H9 (cell line): ENCODE measurements around the gene OSM. TPM values are rescaled to one million over a fixed set of nuclear protein-coding genes. Genes with fewer than 3 reads are reported as not detected.

Experiments
- DNase-seq: peaks from one replicate; pipeline ENCODE4 v3.0.0-alpha.2; 2017
- H2AFZ ChIP-seq: one replicate; pipeline ENCODE4 v1.6.1; 2013; ENCODE audit warnings: mild to moderate bottlenecking, low read length, control low read depth, moderate library complexity
- H2AK5ac ChIP-seq: 2 replicates; pipeline ENCODE4 v1.6.1; 2013; ENCODE audit warnings: low read length, control low read depth, mixed read lengths; ENCODE audit not compliant: insufficient read length
- H2BK120ac ChIP-seq: one replicate; pipeline ENCODE4 v1.6.1; 2013; ENCODE audit warnings: low read depth, mild to moderate bottlenecking, low read length, control low read depth, inconsistent platforms; ENCODE audit not compliant: poor library complexity, severe bottlenecking
- H2BK12ac ChIP-seq: 2 replicates; pipeline ENCODE4 v1.6.1; 2013; ENCODE audit warnings: low read length, control low read depth, mixed read lengths, low read depth; ENCODE audit not compliant: insufficient read length
- H2BK15ac ChIP-seq: 2 replicates; pipeline ENCODE4 v1.6.1; 2013; ENCODE audit warnings: low read depth, low read length, control low read depth
- H2BK20ac ChIP-seq: one replicate; pipeline ENCODE4 v1.6.1; 2013; ENCODE audit warnings: low read depth, mild to moderate bottlenecking, low read length, control low read depth, inconsistent platforms; ENCODE audit not compliant: poor library complexity, severe bottlenecking
- H2BK5ac ChIP-seq: 2 replicates; pipeline ENCODE4 v1.6.1; 2013; ENCODE audit warnings: low read length, control low read depth, mixed read lengths; ENCODE audit not compliant: insufficient read length
- H3K14ac ChIP-seq: 2 replicates; pipeline ENCODE4 v1.6.1; 2013; ENCODE audit warnings: low read length, control low read depth; ENCODE audit not compliant: insufficient read depth
- H3K18ac ChIP-seq: 2 replicates; pipeline ENCODE4 v1.6.1; 2013; ENCODE audit warnings: low read depth, mild to moderate bottlenecking, mixed read lengths, low read length, control low read depth; ENCODE audit not compliant: insufficient read length
- H3K23ac ChIP-seq: 2 replicates; pipeline ENCODE4 v1.6.1; 2013; ENCODE audit warnings: low read length, control low read depth, mixed read lengths, low read depth; ENCODE audit not compliant: insufficient read length
- H3K23me2 ChIP-seq: 2 replicates; pipeline ENCODE4 v1.6.1; 2013; ENCODE audit warnings: low read depth, mild to moderate bottlenecking, mixed read lengths, low read length, control low read depth; ENCODE audit not compliant: insufficient read length, poor library complexity, severe bottlenecking
- H3K27ac ChIP-seq: 2 replicates; pipeline ENCODE4 v1.5.1; 2013; ENCODE audit warnings: low read length, control low read depth, mixed read lengths, low read depth; ENCODE audit not compliant: insufficient read length
- H3K27me3 ChIP-seq: 2 replicates; pipeline ENCODE4 v1.6.1; 2013; ENCODE audit warnings: low read length, control low read depth, inconsistent platforms; ENCODE audit not compliant: insufficient read depth
- H3K4ac ChIP-seq: 2 replicates; pipeline ENCODE4 v1.6.1; 2013; ENCODE audit warnings: low read depth, mild to moderate bottlenecking, control low read depth, inconsistent platforms, low read length, moderate library complexity
- H3K4me1 ChIP-seq: 2 replicates; pipeline ENCODE4 v1.6.1; 2013; ENCODE audit warnings: low read length, control low read depth, inconsistent platforms; ENCODE audit not compliant: insufficient read depth
- H3K4me2 ChIP-seq: 2 replicates; pipeline ENCODE4 v1.6.1; 2013; ENCODE audit warnings: low read length, control low read depth, mixed read lengths; ENCODE audit not compliant: insufficient read length, insufficient read depth
- H3K56ac ChIP-seq: 2 replicates; pipeline ENCODE4 v1.6.1; 2013; ENCODE audit warnings: low read depth, mild to moderate bottlenecking, mixed read lengths, low read length, control low read depth; ENCODE audit not compliant: insufficient read length
- H3K79me1 ChIP-seq: 2 replicates; pipeline ENCODE4 v1.6.1; 2013; ENCODE audit warnings: low read depth, mild to moderate bottlenecking, moderate library complexity, low read length, control low read depth, inconsistent platforms; ENCODE audit not compliant: insufficient read depth, poor library complexity, severe bottlenecking
- H3K79me2 ChIP-seq: 2 replicates; pipeline ENCODE4 v1.6.1; 2013; ENCODE audit warnings: low read length, control low read depth, inconsistent platforms; ENCODE audit not compliant: insufficient read depth
- H3K9ac ChIP-seq: 2 replicates; pipeline ENCODE4 v1.6.1; 2013; ENCODE audit warnings: low read length, control low read depth, mixed read lengths; ENCODE audit not compliant: insufficient read length; ENCODE audit errors: extremely low read depth
- H3K9me3 ChIP-seq: one replicate; pipeline ENCODE4 v1.6.1; 2013; ENCODE audit warnings: low read depth, low read length, inconsistent platforms; ENCODE audit not compliant: control insufficient read depth
- H3T11ph ChIP-seq: one replicate; pipeline ENCODE4 v1.6.1; 2013; ENCODE audit warnings: mild to moderate bottlenecking, low read length, control low read depth, inconsistent platforms
- H4K20me1 ChIP-seq: one replicate; pipeline ENCODE4 v1.6.1; 2013; ENCODE audit not compliant: control insufficient read depth, insufficient read length, insufficient read depth
- H4K5ac ChIP-seq: 2 replicates; pipeline ENCODE4 v1.6.1; 2013; ENCODE audit warnings: low read depth, mild to moderate bottlenecking, mixed read lengths, low read length, control low read depth; ENCODE audit not compliant: insufficient read length
- H4K8ac ChIP-seq: replicated peaks from 2 replicates; pipeline ENCODE4 v1.6.1; 2013; ENCODE audit warnings: low read length, control low read depth, mixed read lengths, low read depth; ENCODE audit not compliant: insufficient read length
- H4K91ac ChIP-seq: 2 replicates; pipeline ENCODE4 v1.6.1; 2013; ENCODE audit warnings: low read depth, mild to moderate bottlenecking, moderate library complexity, mixed read lengths, low read length, control low read depth; ENCODE audit not compliant: insufficient read length
- H3K27ac Mint-ChIP-seq, 3 experiments: 2 replicates in 2 of 3; 3 replicates in 1 of 3; pipeline ENCODE4 v1.8.0; 2020 to 2021; ENCODE audit warnings: mixed read lengths in 3 of 3, mild to moderate bottlenecking in 1 of 3, moderate library complexity in 1 of 3
- H3K27me3 Mint-ChIP-seq: 2 replicates; pipeline ENCODE4 v1.8.0; 2021; ENCODE audit warnings: low read depth, mild to moderate bottlenecking, moderate library complexity, mixed read lengths
- H3K36me3 Mint-ChIP-seq, 3 experiments: 2 replicates in 2 of 3; 3 replicates in 1 of 3; pipeline ENCODE4 v1.8.0; 2020 to 2021; ENCODE audit warnings: low read depth in 3 of 3, mixed read lengths in 3 of 3; ENCODE audit not compliant: insufficient read depth in 1 of 3
- H3K4me1 Mint-ChIP-seq, 2 experiments: 2 replicates each; pipeline ENCODE4 v1.8.0; 2020; ENCODE audit warnings: mixed read lengths in 2 of 2
- H3K4me3 Mint-ChIP-seq, 2 experiments: 2 replicates in 1 of 2; 3 replicates in 1 of 2; pipeline ENCODE4 v1.8.0; 2020 to 2021; ENCODE audit warnings: mild to moderate bottlenecking in 2 of 2, mixed read lengths in 2 of 2, moderate library complexity in 1 of 2
- H3K9me3 Mint-ChIP-seq, 2 experiments: 2 replicates in 1 of 2; 3 replicates in 1 of 2; pipeline ENCODE4 v1.8.0; 2020; ENCODE audit warnings: mild to moderate bottlenecking in 2 of 2, mixed read lengths in 2 of 2, moderate library complexity in 1 of 2
- WGBS: extraction: QIAGEN DNeasy Blood & Tissue Kit; methylation state at CpG from one replicate; pipeline ENCODE4 v1.1.7; 2013; ENCODE audit warnings: missing lambda C conversion rate, low lambda C conversion rate, mixed read lengths; ENCODE audit not compliant: insufficient read length; ENCODE audit errors: extremely low coverage; 5-methylcytosine and 5-hydroxymethylcytosine counted together
- total RNA-seq: library from RNA; stranded (reverse); gene quantifications from 2 replicates; pipeline ENCODE4 v1.2.1, GENCODE V29; 2021
- TF ChIP-seq, protein P1 (sequence below): fragments of 200-600 bp; sonication (generic); conservative IDR thresholded peaks from 3 replicates; pipeline ENCODE4 v1.8.0; 2021; ENCODE audit warnings: antibody characterized with exemption, mild to moderate bottlenecking

OSM gene
- total RNA-seq, 1 experiment from 2014 or later = not detected

DNA sequence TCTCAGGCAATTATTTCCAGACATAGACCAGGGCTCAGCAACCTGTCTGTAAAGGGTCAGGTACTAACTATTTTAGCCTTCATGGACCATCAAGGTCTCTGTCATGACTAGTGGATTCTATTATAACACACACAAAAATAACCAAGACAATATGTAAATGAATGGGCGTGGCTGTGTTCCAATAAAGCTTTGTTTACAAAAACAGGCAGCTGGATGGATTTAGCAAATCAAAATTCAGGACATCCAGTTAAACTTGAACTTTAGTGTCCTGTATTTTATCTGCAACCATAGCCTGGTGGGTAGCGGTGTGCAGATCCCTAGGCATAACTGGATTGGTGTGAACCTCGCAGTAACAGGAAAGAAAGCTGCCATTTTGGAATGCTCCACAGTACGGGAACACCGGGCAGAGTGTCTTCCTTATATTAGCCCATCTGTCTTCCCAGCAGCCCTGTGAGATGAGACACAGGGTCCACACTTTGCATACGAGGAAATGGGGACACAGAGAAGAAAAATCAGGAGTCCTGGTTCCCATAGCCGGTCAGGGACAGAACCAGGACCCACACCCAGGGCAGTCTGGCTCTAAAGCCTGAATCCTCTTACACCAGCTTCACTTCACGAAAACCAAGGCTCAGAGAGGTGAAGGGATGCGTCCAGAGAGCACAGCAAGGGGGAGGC lies 35.7 kb downstream of the OSM start:
- Histone ChIP-seq H3K56ac (no peak overlapping the region), H3K18ac (no peak overlapping the region), H3K4me2 (no peak overlapping the region), H3K79me2 (no peaks in the 10 kb centered on the region), H3K23me2 (no peaks in the 10 kb centered on the region), H4K8ac (no peak overlapping the region), H2AFZ (no peak overlapping the region), H3K27ac (no peak overlapping the region), H3K23ac (no peak overlapping the region), H2AK5ac (no peak overlapping the region), H4K20me1 (no peaks in the 10 kb centered on the region), H3K9me3 (no peaks in the 10 kb centered on the region), H3K9ac (no peak overlapping the region), H2BK15ac (no peak overlapping the region), H3K14ac (no peak overlapping the region), H3K27me3 (no peaks in the 10 kb centered on the region), H2BK120ac (no peak overlapping the region), H2BK5ac (no peak overlapping the region), H3K79me1 (no peaks in the 10 kb centered on the region), H4K91ac (no peak overlapping the region), H3T11ph (no peak overlapping the region), H4K5ac (no peak overlapping the region), H3K4ac (no peak overlapping the region), H2BK20ac (no peak overlapping the region), H3K4me1 (peaks cover 11% of the 10 kb centered on the region; the same call in 1 of the 2 replicates), H2BK12ac (no peak overlapping the region)
- TF ChIP-seq, protein P1, sequence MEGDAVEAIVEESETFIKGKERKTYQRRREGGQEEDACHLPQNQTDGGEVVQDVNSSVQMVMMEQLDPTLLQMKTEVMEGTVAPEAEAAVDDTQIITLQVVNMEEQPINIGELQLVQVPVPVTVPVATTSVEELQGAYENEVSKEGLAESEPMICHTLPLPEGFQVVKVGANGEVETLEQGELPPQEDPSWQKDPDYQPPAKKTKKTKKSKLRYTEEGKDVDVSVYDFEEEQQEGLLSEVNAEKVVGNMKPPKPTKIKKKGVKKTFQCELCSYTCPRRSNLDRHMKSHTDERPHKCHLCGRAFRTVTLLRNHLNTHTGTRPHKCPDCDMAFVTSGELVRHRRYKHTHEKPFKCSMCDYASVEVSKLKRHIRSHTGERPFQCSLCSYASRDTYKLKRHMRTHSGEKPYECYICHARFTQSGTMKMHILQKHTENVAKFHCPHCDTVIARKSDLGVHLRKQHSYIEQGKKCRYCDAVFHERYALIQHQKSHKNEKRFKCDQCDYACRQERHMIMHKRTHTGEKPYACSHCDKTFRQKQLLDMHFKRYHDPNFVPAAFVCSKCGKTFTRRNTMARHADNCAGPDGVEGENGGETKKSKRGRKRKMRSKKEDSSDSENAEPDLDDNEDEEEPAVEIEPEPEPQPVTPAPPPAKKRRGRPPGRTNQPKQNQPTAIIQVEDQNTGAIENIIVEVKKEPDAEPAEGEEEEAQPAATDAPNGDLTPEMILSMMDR = no peak
- Mint-ChIP-seq H3K27me3 (peaks cover 8% of the 10 kb centered on the region), H3K4me3 (no peak overlapping the region), H3K9me3 (no peaks in the 10 kb centered on the region), H3K36me3 (no peaks in the 10 kb centered on the region), H3K27ac (no peak overlapping the region; a peak in 1 of 7 replicates), H3K4me1 (peaks cover 35 to 43% of the 10 kb centered on the region in 2 experiments)
- WGBS = no CpG with 5 or more reads among the region's 9 CpGs
- DNase-seq = no peak
